CD4-positive, alpha-beta T cell (primary cell): ENCODE measurements around the gene CORT. TPM values are rescaled to one million over a fixed set of nuclear protein-coding genes. Genes with fewer than 3 reads are reported as not detected.
A peak's percentile ranks its signal among the peaks of the same experiment; 100 is the strongest.
"Not testable (repeated sequence)": the region's sequence is repeated elsewhere in the genome, so short reads cannot be mapped to it uniquely, and the experiment has no call there.

Experiments used
- ATAC-seq: fragments of 200-7000 bp; cut with Tn5 transposase; one replicate; pipeline ENCODE4 v1.10.0; 2022; ENCODE audit warnings: mild to moderate bottlenecking; ENCODE audit not compliant: poor library complexity
- CTCF ChIA-PET: fragments of 350-600 bp; sonication (Branson Sonifier 250); formaldehyde crosslinking; loops from one replicate; lab custom pipeline; 2021; ENCODE audit warnings: antibody characterized with exemption, inconsistent platforms; lab: Charles Lee
- POLR2A ChIA-PET: fragments of 350-600 bp; sonication (Branson Sonifier 250); formaldehyde crosslinking; loops from one replicate; lab custom pipeline; 2021; ENCODE audit warnings: antibody characterized with exemption, inconsistent platforms; lab: Charles Lee
- DNase-seq, 14 experiments: peaks; one replicate each; pipeline ENCODE4 v3.0.0-alpha.2; 2013 to 2020; ENCODE audit warnings: mixed read lengths in 2 of 14
- H3K27ac ChIP-seq, 2 donors: one replicate each; pipeline versions ENCODE4 v1.5.1 to v1.7.0; 2013; ENCODE audit warnings: low read length in 2 of 2, low read depth in 1 of 2, mild to moderate bottlenecking in 1 of 2
- H3K27me3 ChIP-seq, 2 experiments: 1 replicate in 1 of 2; 2 replicates in 1 of 2; pipeline versions ENCODE4 v1.6.1 to v1.7.0; 2013; ENCODE audit warnings: low read length in 2 of 2, control low read depth in 1 of 2, mild to moderate bottlenecking in 1 of 2, moderate library complexity in 1 of 2; ENCODE audit not compliant: insufficient read depth in 2 of 2, control insufficient read depth in 1 of 2
- H3K36me3 ChIP-seq: one replicate; pipeline ENCODE4 v1.6.1; 2013; ENCODE audit warnings: low read length, control low read depth; ENCODE audit not compliant: insufficient read depth
- H3K4me1 ChIP-seq: one replicate; pipeline ENCODE4 v1.6.1; 2013; ENCODE audit warnings: low read length, control low read depth; ENCODE audit not compliant: insufficient read depth
- H3K4me3 ChIP-seq: one replicate; pipeline ENCODE4 v1.5.1; 2013; ENCODE audit warnings: mild to moderate bottlenecking, low read length, moderate library complexity
- H3K9me3 ChIP-seq, 2 experiments: 1 replicate in 1 of 2; 2 replicates in 1 of 2; pipeline versions ENCODE4 v1.6.1 to v1.7.0; 2013; ENCODE audit warnings: low read length in 2 of 2, mild to moderate bottlenecking in 2 of 2, control low read depth in 1 of 2, moderate library complexity in 1 of 2; ENCODE audit not compliant: control insufficient read depth in 1 of 2, insufficient read depth in 1 of 2
- H3K27ac Mint-ChIP-seq: one replicate; pipeline ENCODE4 v1.8.0; 2020; ENCODE audit warnings: mixed read lengths
- H3K27me3 Mint-ChIP-seq: one replicate; pipeline ENCODE4 v1.8.0; 2021; ENCODE audit warnings: mixed read lengths
- H3K36me3 Mint-ChIP-seq: one replicate; pipeline ENCODE4 v1.8.0; 2021; ENCODE audit warnings: low read depth, mixed read lengths
- H3K4me1 Mint-ChIP-seq: one replicate; pipeline ENCODE4 v1.8.0; 2021; ENCODE audit warnings: low read depth, mixed read lengths
- H3K4me3 Mint-ChIP-seq: one replicate; pipeline ENCODE4 v1.8.0; 2020; ENCODE audit warnings: mild to moderate bottlenecking, mixed read lengths
- H3K9me3 Mint-ChIP-seq: one replicate; pipeline ENCODE4 v1.8.0; 2020; ENCODE audit warnings: mixed read lengths
- CTCF ChIP-seq: fragments of 200-600 bp; IDR thresholded peaks from one replicate; pipeline ENCODE4 v1.8.0; 2022; ENCODE audit warnings: antibody characterized with exemption, mild to moderate bottlenecking
- intact Hi-C, 2 experiments: fragments of 100-400 bp; cut with DNase I in 1 of 2; cut with micrococcal nuclease in 1 of 2; formaldehyde crosslinking; loops; one replicate each; pipeline versions ENCODE4 v1.15.1 to v1.9.0; 2023 to 2025; cut with DNase I, micrococcal nuclease
- total RNA-seq, 174 experiments: library from RNA in 2 of 174; stranded (reverse) in 2 of 174; gene quantifications; one replicate each; pipeline ENCODE4 v1.2.3 and lab custom pipeline; 2021 to 2026

The CORT gene
- total RNA-seq, 2 experiments from 2014 or later: 0.25 TPM; not detected in 1

DNA sequence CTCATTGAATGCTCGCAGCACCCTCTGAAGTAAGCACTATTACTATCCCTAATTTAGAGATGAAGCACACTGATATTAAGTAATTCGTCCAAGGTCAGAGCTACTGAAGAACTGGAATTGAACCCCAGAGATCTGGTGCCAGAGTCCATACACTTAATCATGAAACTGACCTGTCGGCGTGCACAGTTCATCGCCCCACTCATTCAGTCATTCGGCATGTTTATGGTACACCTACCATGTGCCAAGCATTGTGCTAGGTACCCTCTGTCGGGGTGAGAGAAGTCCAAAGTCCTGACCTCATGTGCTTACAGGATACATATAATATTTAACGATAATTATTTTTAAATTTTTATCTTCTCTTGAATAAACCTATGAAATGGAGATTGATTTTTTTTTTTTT is 25.2 kb upstream of the CORT start:
- Mint-ChIP-seq H3K27me3 (no peaks in the 10 kb centered on the region), H3K4me1 (peaks cover 7% of the 10 kb centered on the region), H3K27ac (no peak overlapping the region), H3K4me3 (no peak overlapping the region), H3K9me3 (no peaks in the 10 kb centered on the region), H3K36me3 (peaks cover 13% of the 10 kb centered on the region)
- POLR2A ChIA-PET: no interaction called here
- CTCF ChIA-PET: no interaction called here
- H3K9me3 ChIP-seq: no peaks in the 10 kb centered on the region
- H3K36me3 ChIP-seq: peaks cover 6% of the 10 kb centered on the region
- no peak for TF ChIP-seq CTCF
- H3K4me3 ChIP-seq: no peak overlapping the region
- peaks cover 11% of the 10 kb centered on the region for H3K4me1 ChIP-seq
- no peak overlapping the region for H3K27ac ChIP-seq
- ATAC-seq (no peak), DNase-seq (no peak)
- intact Hi-C loops: loop anchor here (5.0 kb wide), 2 partner anchors 642 to 932 kb away; no protein-coding TSS in a partner anchor
- no peaks in the 10 kb centered on the region for H3K27me3 ChIP-seq

- peaks cover 20% of the 10 kb centered on the region for H3K4me1 ChIP-seq
- H3K27me3 ChIP-seq, H3K27ac ChIP-seq, H3K4me3 Mint-ChIP-seq, H3K9me3 Mint-ChIP-seq, H3K27me3 Mint-ChIP-seq, POLR2A ChIA-PET, H3K9me3 ChIP-seq, ATAC-seq, DNase-seq, H3K36me3 ChIP-seq, H3K4me3 ChIP-seq, H3K36me3 Mint-ChIP-seq, CTCF ChIA-PET, H3K27ac Mint-ChIP-seq: not testable (repeated sequence)
- H3K4me1 Mint-ChIP-seq: peaks cover 18% of the 10 kb centered on the region
- intact Hi-C loops: loop anchor here (5.0 kb wide), 2 partner anchors 644 to 934 kb away; no protein-coding TSS in a partner anchor
Observed at GRCh38 chr1:10425826-10426534, 23.9 kb upstream of the CORT start.

- H3K4me1 ChIP-seq: peaks cover 25% of the 10 kb centered on the region
- H3K27ac Mint-ChIP-seq, ATAC-seq, H3K27me3 ChIP-seq, H3K36me3 ChIP-seq, H3K9me3 ChIP-seq, H3K4me3 ChIP-seq, H3K27me3 Mint-ChIP-seq, POLR2A ChIA-PET, H3K4me3 Mint-ChIP-seq, H3K9me3 Mint-ChIP-seq, CTCF ChIA-PET, DNase-seq, H3K36me3 Mint-ChIP-seq, H3K27ac ChIP-seq: not testable (repeated sequence)
- intact Hi-C loops: loop anchor here (5.0 kb wide), 2 partner anchors 644 to 934 kb away; no protein-coding TSS in a partner anchor
- peaks cover 23% of the 10 kb centered on the region for H3K4me1 Mint-ChIP-seq
Observed at GRCh38 chr1:10426535-10426848, 23.3 kb upstream of the CORT start.

GRCh38 chr1:10428984-10429383 is 20.8 kb upstream of the CORT start:
- ChIA-PET CTCF (interaction anchor here (1.3 to 3.0 kb wide), 5 partner anchors 14 to 219 kb away, joined by 3 to 19 read pairs (median 7); partner anchors contain the start of genes KIF1B and PGD), POLR2A (no interaction called here)
- Histone ChIP-seq H3K27me3 (no peaks in the 10 kb centered on the region), H3K4me1 (peaks cover 26% of the 10 kb centered on the region), H3K9me3 (no peaks in the 10 kb centered on the region), H3K4me3 (no peak overlapping the region), H3K36me3 (no peaks in the 10 kb centered on the region), H3K27ac (no peak overlapping the region)
- H3K9me3 Mint-ChIP-seq: no peaks in the 10 kb centered on the region
- peak overlapping the region; percentile 92 for H3K27ac Mint-ChIP-seq
- intact Hi-C loops: loop anchor here (1.0 to 5.0 kb wide), 8 partner anchors 52 to 937 kb away; partner anchors contain the start of genes KIF1B (in 2 of the 2), LZIC (in 1 of the 2) and NMNAT1 (in 1 of the 2)
- no peak overlapping the region for H3K4me3 Mint-ChIP-seq
- H3K4me1 Mint-ChIP-seq: peaks cover 23% of the 10 kb centered on the region
- H3K36me3 Mint-ChIP-seq: peaks cover 6% of the 10 kb centered on the region
- DNase-seq: peak in 1 of 14 experiments; percentile 34
- no peak for ATAC-seq
- no peak for TF ChIP-seq CTCF
- H3K27me3 Mint-ChIP-seq: no peaks in the 10 kb centered on the region
